DMS79 treated with DMSO at 0.1 percent for 48 hours (cell line): Measurements from ENCODE around the gene INSRR.

ENCODE experiments used
- DNase-seq: peaks from one replicate; lab custom pipeline; 2025; lab: John Stamatoyannopoulos, UW

The INSRR gene

DNA sequence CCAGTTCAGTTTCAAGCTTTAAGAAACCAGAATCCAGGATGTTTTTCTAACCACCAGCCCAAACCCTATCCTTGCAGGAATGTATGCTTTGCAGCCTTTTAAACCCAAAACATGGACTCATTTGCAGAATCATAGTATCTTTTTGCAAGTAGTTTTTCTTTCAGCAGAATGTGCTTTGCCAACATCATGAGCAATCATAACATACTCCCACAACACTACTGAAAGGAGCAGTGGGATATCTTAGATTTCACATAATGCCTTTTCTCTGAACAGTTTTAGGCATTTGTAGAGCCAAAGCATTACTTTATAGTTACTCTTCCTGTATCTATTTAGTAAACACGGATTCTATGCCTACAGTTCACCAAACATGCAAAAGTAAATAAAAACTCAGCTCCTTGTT lies 32.3 kb downstream of the INSRR start:
- DNase-seq: no peak

DNA sequence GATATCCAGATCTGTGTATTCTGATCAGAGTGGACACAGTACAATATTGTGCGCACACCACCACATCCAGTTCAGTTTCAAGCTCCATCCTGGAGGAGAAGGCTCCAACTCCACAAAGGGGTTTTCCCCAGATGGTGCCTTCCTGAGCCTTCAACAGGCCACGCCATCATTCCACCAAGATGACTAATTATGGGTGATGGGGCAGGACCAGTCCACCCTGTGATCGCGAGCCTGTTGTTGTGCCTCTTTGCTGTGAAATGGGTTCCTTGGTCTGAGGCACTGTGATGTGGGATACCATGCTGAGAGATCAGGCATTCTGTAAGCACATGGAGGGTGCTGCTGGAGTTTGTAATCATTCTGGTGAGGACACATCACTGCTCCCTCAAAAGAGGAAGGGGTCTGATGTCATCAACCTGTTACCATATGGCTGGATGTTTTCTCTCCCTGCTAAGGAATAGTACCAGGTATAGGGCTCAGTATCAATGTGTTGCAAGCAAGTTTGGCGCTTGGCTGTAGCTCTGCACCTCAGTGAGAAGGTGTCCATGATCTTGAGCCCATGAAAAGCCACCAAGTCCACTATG lies 35.6 kb downstream of the INSRR start:
- DNase-seq: no peak

DNA sequence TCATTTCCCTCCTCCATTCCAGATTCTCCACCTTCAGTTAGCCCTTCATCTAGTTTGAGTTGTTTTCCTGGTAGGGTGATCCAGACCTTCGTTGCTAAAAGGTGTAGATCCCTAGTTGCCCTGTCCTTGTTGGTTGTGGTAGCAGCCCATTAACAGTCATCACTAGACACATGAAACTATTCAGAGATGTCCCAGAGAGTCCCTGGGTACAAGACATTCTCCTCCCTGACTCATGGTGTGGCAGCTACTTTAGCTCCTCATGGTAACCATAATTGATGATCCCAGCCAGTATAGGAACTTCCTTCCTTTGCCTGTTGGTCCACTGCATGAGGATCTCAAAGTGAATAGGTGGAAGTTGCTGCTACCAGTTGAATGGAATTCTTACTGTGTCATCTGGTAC lies 36.2 kb downstream of the INSRR start:
- DNase-seq: no peak

DNA sequence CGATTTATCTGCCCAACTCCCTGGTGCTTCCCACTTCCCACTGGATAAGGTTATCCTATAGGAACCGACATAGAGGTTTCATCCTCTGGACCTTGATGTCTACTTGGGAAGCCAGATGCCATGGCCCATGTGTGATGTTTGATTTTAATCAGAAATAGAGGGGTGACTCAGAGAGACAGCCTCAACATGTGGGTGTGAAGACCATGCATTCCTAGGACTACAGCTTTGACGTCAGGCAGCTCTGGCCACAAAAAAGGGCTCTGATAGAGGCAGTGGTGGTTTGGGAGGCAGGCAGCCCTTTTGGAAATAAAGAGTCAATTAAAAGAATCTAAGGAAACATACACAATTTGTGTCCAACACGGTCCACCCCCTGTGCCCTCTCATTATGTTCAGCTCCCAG lies 37.1 kb downstream of the INSRR start:
- no peak for DNase-seq

- DNase-seq: no peak
Measured at GRCh38 chr1:156816561-156817328, 42.2 kb downstream of the INSRR start, which contains the start of gene SH2D2A. TSS of gene SH2D2A (minus strand) at chr1:156816848. CDS start at chr1:156816708, 140 bp downstream.

DNA sequence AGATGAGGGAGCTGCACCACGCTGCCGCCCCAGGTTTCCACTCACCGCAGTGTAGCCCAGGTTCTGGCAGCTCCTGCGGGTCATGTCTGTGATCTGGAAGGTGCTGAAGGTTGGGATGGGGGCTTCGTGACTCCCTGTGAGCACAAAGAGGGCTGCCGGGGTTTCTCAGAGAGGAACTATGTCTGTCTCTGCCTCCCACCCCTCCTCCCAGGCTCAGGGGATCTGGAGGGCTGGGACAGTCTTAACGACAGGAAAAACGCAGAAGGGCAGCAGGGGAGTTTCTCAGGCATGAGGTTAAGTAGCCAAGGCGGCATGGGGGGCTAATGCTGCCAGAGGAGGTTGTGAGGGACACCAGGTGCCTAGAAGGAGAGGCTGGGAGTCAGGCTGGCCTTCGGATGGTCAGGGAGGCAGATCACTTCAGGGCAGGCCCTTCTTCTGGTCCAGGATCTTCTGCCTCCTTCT lies 42.9 kb downstream of the INSRR start:
- DNase-seq: no peak

DNA sequence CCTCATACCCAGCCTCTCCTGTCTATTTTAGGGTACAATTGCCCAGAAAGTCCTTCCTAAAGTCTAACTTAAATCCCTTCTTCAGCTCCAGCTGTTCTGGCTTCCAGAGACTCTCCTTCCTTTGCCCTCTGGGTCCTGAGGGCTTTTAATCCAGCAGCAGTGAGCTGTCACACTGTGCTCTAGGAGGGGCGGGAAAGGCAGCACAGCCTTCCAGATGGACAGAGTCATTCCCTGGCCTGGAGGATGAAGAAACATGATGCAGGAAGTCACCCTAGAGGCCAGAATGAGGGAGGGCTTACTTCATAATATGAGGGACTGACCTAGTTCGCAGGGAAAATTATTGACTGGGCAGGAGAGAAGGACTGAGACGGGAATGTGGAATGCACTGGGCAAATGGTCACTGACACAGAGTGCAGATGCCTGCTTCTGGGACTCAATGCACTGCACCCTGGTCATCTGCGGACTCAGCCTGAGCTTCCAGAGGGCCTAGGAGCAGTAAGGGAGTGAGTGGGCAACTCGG lies 43.5 kb downstream of the INSRR start:
- DNase-seq: no peak

DNA sequence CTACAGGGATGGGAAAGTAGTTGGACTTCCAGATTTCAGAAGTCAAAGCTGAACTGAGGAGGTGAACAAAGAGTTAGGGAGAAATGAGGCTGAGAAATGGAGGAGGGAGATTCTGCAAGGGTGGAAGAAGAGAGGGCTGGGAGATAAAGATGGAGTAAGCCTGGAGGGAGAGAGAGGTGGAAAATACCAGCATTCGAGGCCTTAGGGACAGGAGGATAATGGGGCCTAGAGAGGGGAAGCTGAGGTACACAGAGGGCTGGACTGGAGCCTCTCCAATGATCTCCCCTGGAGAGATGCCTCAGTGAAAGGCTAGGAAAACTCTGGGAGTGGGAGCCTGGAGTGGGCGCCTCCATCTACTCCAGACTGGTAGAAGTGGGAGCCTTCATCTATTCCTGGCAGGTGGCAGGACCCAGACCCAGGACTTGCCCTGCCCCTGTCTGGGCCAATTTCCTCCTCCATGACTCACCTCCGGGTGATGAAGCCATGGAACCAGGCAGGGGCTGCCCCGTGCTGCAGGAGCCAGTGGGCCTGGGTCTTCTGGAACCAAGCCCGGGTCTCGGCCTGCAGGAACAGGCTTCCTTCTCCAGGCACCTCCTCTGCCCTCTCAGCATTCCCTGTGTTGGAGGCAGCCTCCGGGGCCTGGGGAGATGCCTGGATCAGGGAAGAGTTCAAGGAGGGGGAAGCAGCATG lies 44.2 kb downstream of the INSRR start:
- no peak for DNase-seq

GRCh38 chr1:156813750-156814570 lies 45.0 kb downstream of the INSRR start:
- DNase-seq: peak; percentile 60

GRCh38 chr1:156813298-156813697 lies 45.6 kb downstream of the INSRR start:
- DNase-seq: no peak

GRCh38 chr1:156812293-156812990 lies 46.5 kb downstream of the INSRR start:
- DNase-seq: no peak

DNA sequence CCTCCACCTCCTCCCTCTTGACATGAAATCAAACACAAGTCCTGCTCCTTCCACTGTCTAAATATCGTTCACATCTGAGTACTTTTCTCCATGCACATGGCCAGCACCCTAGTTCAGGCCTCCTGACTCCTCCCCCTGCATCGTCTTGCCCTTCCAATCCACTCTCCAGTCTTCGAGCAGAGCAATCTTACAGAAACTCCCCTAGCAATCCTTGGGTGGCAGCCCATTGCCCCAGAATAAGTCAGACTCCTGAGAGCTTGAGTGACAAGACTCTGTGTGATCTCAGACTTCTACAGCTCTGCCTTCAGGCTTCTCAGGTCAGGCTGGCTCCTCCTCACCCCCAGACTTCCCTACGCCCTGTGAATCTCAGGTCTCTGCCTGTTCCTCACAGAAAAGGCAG lies 47.7 kb downstream of the INSRR start:
- peak; percentile 13 for DNase-seq

DNA sequence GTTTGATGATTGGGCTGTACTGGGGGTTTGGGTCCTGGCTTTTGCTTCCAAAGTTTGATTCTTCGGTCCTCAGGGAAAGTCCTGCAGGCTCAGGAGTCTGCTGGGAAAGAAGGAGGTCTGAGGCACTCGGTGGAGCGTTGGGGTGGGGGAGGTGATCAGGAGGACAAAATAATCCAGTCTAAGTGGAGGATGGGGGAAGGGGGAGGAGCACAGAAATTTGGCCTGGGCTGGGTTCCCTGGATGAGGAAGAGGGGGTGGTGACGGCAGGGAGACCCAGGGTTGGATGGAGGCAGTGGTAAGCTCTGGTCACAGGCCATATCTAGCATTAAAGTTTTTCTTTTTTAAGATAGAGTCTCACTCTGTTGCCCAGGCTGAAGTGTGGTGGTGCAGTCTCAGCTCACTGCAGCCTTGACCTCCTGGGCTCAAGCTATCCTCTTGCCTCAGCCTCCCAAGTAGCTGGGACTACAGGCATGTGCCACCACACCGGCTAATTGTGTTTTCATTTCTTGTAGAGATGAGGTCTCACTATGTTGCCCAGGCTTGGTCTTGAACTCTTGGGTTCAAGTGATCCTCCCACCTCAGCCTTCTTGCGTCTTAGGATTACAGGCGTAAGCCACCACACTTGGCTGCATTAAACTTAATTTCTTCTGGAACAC lies 49.1 kb downstream of the INSRR start:
- DNase-seq: no peak

- no peak for DNase-seq
Measured at GRCh38 chr1:156809281-156809680, 49.6 kb downstream of the INSRR start.

GRCh38 chr1:156808186-156809030 lies 50.5 kb downstream of the INSRR start:
- no peak for DNase-seq

- DNase-seq: peak; percentile 36
Measured at GRCh38 chr1:156807627-156808026, 51.3 kb downstream of the INSRR start.

DNA sequence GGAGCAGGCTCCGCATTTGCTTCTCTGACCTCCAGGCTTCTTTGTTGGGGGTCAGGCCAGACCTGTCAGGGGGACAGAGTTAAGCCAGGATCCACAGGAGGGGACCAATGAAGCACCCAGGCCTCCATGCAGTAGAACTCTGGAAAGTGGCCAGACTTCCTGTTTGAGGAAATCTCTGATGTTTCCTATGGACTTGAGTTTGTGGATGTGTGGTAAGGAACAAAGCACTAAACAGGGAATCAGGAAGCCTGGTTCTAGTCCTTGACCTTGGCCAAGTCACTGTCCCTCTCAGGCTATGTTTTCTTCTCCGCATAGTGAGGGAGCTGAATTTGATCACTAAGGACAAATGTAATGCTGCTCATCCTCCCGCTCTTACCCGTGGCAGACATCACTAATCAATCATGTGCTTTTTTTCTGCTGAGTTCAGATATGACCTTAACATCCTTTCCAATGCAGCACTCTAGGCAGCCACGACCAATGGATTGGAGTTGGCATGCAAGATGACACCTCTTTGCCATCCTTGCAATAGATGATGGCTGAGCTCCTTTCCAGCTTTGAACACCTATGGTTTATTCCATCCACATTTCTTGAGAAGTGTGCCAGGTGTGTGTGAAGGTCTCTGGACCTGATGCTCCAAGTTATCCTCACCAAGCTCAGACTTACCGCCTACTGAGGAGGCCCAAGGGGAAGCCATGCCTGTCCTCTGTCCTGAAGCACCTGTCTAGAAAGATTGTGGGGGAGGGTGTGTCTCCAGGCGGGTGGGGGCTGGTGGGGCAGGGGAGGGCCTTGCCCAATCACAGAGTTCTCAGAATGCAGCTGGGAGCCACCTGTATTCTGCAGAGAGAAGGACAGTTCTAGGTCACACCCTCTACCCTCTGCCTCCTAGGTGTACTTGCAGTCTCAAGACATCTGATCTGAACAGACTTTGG lies 52.1 kb downstream of the INSRR start:
- peak; percentile 61 for DNase-seq

- peak; percentile 93 for DNase-seq
Measured at GRCh38 chr1:156805766-156806511, 53.0 kb downstream of the INSRR start.
